CD4-positive, alpha-beta T cell treated with Interferon gamma for 1 hour (primary cell): ENCODE data around the gene RUBCN.
A peak's percentile ranks its signal among the peaks of the same experiment; 100 is the strongest.
"Not testable (repeated sequence)": the region's sequence is repeated elsewhere in the genome, so short reads cannot be mapped to it uniquely, and the experiment has no call there.

Experiments
- DNase-seq: peaks from one replicate; pipeline ENCODE4 v3.0.0-alpha.2; 2020

RUBCN gene

GRCh38 chr3:197733042-197733441 is 3.7 kb downstream of the RUBCN start:
- no peak for DNase-seq

- not testable (repeated sequence) for DNase-seq
Observed at GRCh38 chr3:197731483-197731882, 5.2 kb downstream of the RUBCN start.

- not testable (repeated sequence) for DNase-seq
Observed at GRCh38 chr3:197730770-197731169, 5.9 kb downstream of the RUBCN start.

- DNase-seq = no peak
Observed at GRCh38 chr3:197730200-197730599, 6.5 kb downstream of the RUBCN start.

- no peak for DNase-seq
Observed at GRCh38 chr3:197728487-197728886, 8.2 kb downstream of the RUBCN start.

GRCh38 chr3:197727878-197728277 is 8.8 kb downstream of the RUBCN start:
- DNase-seq = not testable (repeated sequence)

- no peak for DNase-seq
Observed at GRCh38 chr3:197722734-197723133, 14.0 kb downstream of the RUBCN start.

- no peak for DNase-seq
Observed at GRCh38 chr3:197720694-197721093, 16.0 kb downstream of the RUBCN start.

GRCh38 chr3:197718891-197719290 is 17.8 kb downstream of the RUBCN start:
- DNase-seq = no peak

GRCh38 chr3:197714251-197714650 is 22.5 kb downstream of the RUBCN start:
- no peak for DNase-seq

GRCh38 chr3:197713477-197713822 is 23.3 kb downstream of the RUBCN start:
- no peak for DNase-seq

GRCh38 chr3:197711973-197712707 is 24.6 kb downstream of the RUBCN start:
- peak; percentile 90 for DNase-seq

GRCh38 chr3:197710965-197711364 is 25.7 kb downstream of the RUBCN start:
- DNase-seq = not testable (repeated sequence)

GRCh38 chr3:197709135-197709534 is 27.6 kb downstream of the RUBCN start:
- DNase-seq = peak; percentile 9

GRCh38 chr3:197706658-197707057 is 30.0 kb downstream of the RUBCN start:
- no peak for DNase-seq

- DNase-seq = no peak
Observed at GRCh38 chr3:197701841-197702240, 34.9 kb downstream of the RUBCN start.

- no peak for DNase-seq
Observed at GRCh38 chr3:197700095-197700494, 36.6 kb downstream of the RUBCN start.

GRCh38 chr3:197697355-197697754 is 39.3 kb downstream of the RUBCN start:
- DNase-seq = no peak

GRCh38 chr3:197694251-197694650 is 42.5 kb downstream of the RUBCN start:
- DNase-seq = no peak

GRCh38 chr3:197692641-197693040 is 44.1 kb downstream of the RUBCN start:
- no peak for DNase-seq

- DNase-seq = no peak
Observed at GRCh38 chr3:197690754-197691153, 46.0 kb downstream of the RUBCN start.

- no peak for DNase-seq
Observed at GRCh38 chr3:197687570-197687969, 49.1 kb downstream of the RUBCN start.

- DNase-seq = no peak
Observed at GRCh38 chr3:197686899-197687298, 49.8 kb downstream of the RUBCN start.

- DNase-seq = no peak
Observed at GRCh38 chr3:197685546-197685945, 51.2 kb downstream of the RUBCN start.

GRCh38 chr3:197683191-197683590 is 53.5 kb downstream of the RUBCN start:
- no peak for DNase-seq
